WTC11 (cell line): ENCODE measurements around the gene RARA. TPM values are rescaled to one million over a fixed set of nuclear protein-coding genes. Genes with fewer than 3 reads are reported as not detected.

Experiments
- ATAC-seq: fragments of 200-7000 bp; cut with Tn5 transposase; 2 replicates; pipeline ENCODE4 v1.10.0; 2021; ENCODE audit warnings: mild to moderate bottlenecking, moderate library complexity
- CTCF ChIA-PET: fragments of 300-600 bp; sonication (Branson Sonifier 250); formaldehyde crosslinking; loops from one replicate; lab custom pipeline; 2021; ENCODE audit warnings: antibody characterized with exemption; lab: Charles Lee
- POLR2A ChIA-PET: fragments of 350-600 bp; sonication (Branson Sonifier 250); formaldehyde crosslinking; loops from one replicate; lab custom pipeline; 2021; ENCODE audit warnings: antibody characterized with exemption; lab: Charles Lee
- DNase-seq: peaks from one replicate; pipeline ENCODE4 v3.0.0; 2021; ENCODE audit warnings: low spot score
- H3K27ac Mint-ChIP-seq: 2 replicates; pipeline ENCODE4 v1.8.0; 2021; ENCODE audit warnings: mixed read lengths
- H3K27me3 Mint-ChIP-seq: 2 replicates; pipeline ENCODE4 v1.8.0; 2021; ENCODE audit warnings: low read depth, mild to moderate bottlenecking, moderate library complexity, mixed read lengths
- H3K36me3 Mint-ChIP-seq: 2 replicates; pipeline ENCODE4 v1.8.0; 2021; ENCODE audit warnings: mixed read lengths
- H3K4me1 Mint-ChIP-seq: 2 replicates; pipeline ENCODE4 v1.8.0; 2022; ENCODE audit warnings: mixed read lengths
- H3K4me3 Mint-ChIP-seq: 2 replicates; pipeline ENCODE4 v1.8.0; 2021; ENCODE audit warnings: mild to moderate bottlenecking, moderate library complexity, mixed read lengths
- H3K9me3 Mint-ChIP-seq: 2 replicates; pipeline ENCODE4 v1.8.0; 2021; ENCODE audit warnings: mixed read lengths
- AFF4 ChIP-seq: sonication (generic); formaldehyde crosslinking; IDR thresholded peaks from 2 replicates; pipeline ENCODE4 v1.8.1; 2023; ENCODE audit warnings: mild to moderate bottlenecking, missing genetic modification reagents, borderline replicate concordance
- ARID4B ChIP-seq: sonication (generic); formaldehyde crosslinking; IDR thresholded peaks from 2 replicates; pipeline ENCODE4 v1.8.0; 2023; ENCODE audit warnings: missing genetic modification reagents, mild to moderate bottlenecking, borderline replicate concordance
- CBFB ChIP-seq: sonication (generic); formaldehyde crosslinking; IDR thresholded peaks from 2 replicates; pipeline ENCODE4 v1.8.1; 2022; ENCODE audit warnings: mild to moderate bottlenecking, low read depth, missing genetic modification reagents
- EMX1 ChIP-seq: fragments of 250-450 bp; sonication (Bioruptor Pico); IDR thresholded peaks from 2 replicates; pipeline ENCODE4 v1.8.0; 2021; ENCODE audit warnings: mild to moderate bottlenecking
- FOXP1 ChIP-seq: sonication (generic); formaldehyde crosslinking; IDR thresholded peaks from 2 replicates; pipeline ENCODE4 v1.8.0; 2022; ENCODE audit warnings: missing genetic modification reagents, mild to moderate bottlenecking, moderate library complexity, borderline replicate concordance
- GABPB1 ChIP-seq: sonication (generic); formaldehyde crosslinking; IDR thresholded peaks from 2 replicates; pipeline ENCODE4 v1.8.1; 2023; ENCODE audit warnings: mild to moderate bottlenecking, missing genetic modification reagents
- JUN ChIP-seq: sonication (generic); formaldehyde crosslinking; IDR thresholded peaks from 2 replicates; pipeline ENCODE4 v1.8.0; 2023; ENCODE audit warnings: mild to moderate bottlenecking, missing genetic modification reagents
- OVOL2 ChIP-seq: fragments of 250-450 bp; sonication (Bioruptor Pico); IDR thresholded peaks from 2 replicates; pipeline ENCODE4 v1.9.0; 2021; ENCODE audit warnings: mild to moderate bottlenecking, borderline replicate concordance
- RELA ChIP-seq: sonication (generic); formaldehyde crosslinking; IDR thresholded peaks from 2 replicates; pipeline ENCODE4 v1.8.1; 2022; ENCODE audit warnings: missing genetic modification reagents, mild to moderate bottlenecking, borderline replicate concordance
- SMAD4 ChIP-seq: sonication (generic); formaldehyde crosslinking; IDR thresholded peaks from 2 replicates; pipeline ENCODE4 v1.8.0; 2022; ENCODE audit warnings: mild to moderate bottlenecking, missing genetic modification reagents
- ZBTB21 ChIP-seq: sonication (generic); formaldehyde crosslinking; IDR thresholded peaks from 2 replicates; pipeline ENCODE4 v1.8.1; 2023; ENCODE audit warnings: mild to moderate bottlenecking, missing genetic modification reagents, borderline replicate concordance
- ZNF121 ChIP-seq: sonication (generic); formaldehyde crosslinking; IDR thresholded peaks from 2 replicates; pipeline ENCODE4 v1.8.0; 2023; ENCODE audit warnings: missing genetic modification reagents
- ZNF671 ChIP-seq: fragments of 250-450 bp; sonication (Bioruptor Pico); IDR thresholded peaks from 2 replicates; pipeline ENCODE4 v1.8.0; 2021; ENCODE audit warnings: mild to moderate bottlenecking
- total RNA-seq: library from RNA; stranded (reverse); gene quantifications from 3 replicates; pipeline ENCODE4 v1.2.3, GENCODE V29; 2021
- TF ChIP-seq, protein P1 (sequence below): sonication (generic); formaldehyde crosslinking; IDR thresholded peaks from 2 replicates; pipeline ENCODE4 v1.8.1; 2022; ENCODE audit warnings: low read depth, mild to moderate bottlenecking, moderate library complexity, missing genetic modification reagents, borderline replicate concordance
- TF ChIP-seq, protein P2 (sequence below): sonication (generic); formaldehyde crosslinking; IDR thresholded peaks from 2 replicates; pipeline ENCODE4 v1.8.1; 2022; ENCODE audit warnings: mild to moderate bottlenecking, missing genetic modification reagents, moderate library complexity, borderline replicate concordance
- TF ChIP-seq, protein P3 (sequence below): sonication (generic); formaldehyde crosslinking; IDR thresholded peaks from 2 replicates; pipeline ENCODE4 v1.8.0; 2023; ENCODE audit warnings: mild to moderate bottlenecking, missing genetic modification reagents

The RARA gene
- total RNA-seq, 1 experiment from 2014 or later = 20.7 TPM

DNA sequence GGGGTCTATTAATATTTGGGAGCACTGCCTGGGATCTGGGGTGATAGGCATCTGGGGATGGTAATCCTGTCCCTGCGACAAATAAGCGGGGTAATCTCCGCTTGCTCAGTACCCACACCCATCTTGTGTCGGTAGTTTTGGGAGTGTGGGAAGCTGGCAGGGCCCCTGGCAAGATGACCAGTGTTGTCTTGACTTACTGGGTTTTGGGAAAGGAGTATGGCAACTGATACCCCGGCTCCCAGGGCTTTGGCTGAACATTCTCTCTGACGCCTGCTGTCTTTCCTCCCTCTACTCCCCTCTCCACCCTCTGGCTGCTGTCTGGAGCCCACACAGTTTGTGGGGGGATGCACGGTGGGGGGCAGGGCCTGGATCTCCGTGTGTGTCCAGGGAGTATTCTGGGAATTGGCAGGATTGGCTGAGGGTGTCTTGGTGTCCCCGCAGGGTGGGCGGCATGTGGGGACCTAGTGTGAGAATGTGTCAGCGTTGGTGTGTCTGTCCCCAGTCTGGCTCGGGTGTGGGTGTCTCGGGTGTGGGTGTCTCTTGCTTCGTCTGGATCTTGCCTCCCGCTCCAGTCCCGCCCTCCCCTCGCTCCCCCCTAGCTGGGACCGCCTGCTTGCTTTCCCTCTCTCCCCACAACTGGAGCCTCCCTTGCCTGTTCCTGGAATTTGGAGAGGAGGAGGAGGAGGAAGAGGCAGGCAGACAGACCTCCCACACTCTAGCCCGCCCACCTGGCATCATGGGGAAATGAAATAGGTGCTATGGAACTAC is 12.0 kb downstream of the RARA start:
- H3K4me3 Mint-ChIP-seq = no peak overlapping the region
- POLR2A ChIA-PET = no interaction called here
- no peaks in the 10 kb centered on the region for H3K9me3 Mint-ChIP-seq
- no peak for TF ChIP-seq JUN (CRISPR knock-in tag)
- TF ChIP-seq EMX1 (CRISPR knock-in tag) = no peak
- TF ChIP-seq, protein P1, sequence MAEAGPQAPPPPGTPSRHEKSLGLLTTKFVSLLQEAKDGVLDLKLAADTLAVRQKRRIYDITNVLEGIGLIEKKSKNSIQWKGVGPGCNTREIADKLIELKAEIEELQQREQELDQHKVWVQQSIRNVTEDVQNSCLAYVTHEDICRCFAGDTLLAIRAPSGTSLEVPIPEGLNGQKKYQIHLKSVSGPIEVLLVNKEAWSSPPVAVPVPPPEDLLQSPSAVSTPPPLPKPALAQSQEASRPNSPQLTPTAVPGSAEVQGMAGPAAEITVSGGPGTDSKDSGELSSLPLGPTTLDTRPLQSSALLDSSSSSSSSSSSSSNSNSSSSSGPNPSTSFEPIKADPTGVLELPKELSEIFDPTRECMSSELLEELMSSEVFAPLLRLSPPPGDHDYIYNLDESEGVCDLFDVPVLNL (CRISPR knock-in tag) = no peak
- no peak for TF ChIP-seq CBFB
- no peak for TF ChIP-seq ARID4B
- no peak for TF ChIP-seq RELA (CRISPR knock-in tag)
- no peak for TF ChIP-seq GABPB1 (CRISPR knock-in tag)
- TF ChIP-seq AFF4 (CRISPR knock-in tag) = no peak
- TF ChIP-seq, protein P2, sequence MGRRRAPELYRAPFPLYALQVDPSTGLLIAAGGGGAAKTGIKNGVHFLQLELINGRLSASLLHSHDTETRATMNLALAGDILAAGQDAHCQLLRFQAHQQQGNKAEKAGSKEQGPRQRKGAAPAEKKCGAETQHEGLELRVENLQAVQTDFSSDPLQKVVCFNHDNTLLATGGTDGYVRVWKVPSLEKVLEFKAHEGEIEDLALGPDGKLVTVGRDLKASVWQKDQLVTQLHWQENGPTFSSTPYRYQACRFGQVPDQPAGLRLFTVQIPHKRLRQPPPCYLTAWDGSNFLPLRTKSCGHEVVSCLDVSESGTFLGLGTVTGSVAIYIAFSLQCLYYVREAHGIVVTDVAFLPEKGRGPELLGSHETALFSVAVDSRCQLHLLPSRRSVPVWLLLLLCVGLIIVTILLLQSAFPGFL (CRISPR knock-in tag) = no peak
- TF ChIP-seq ZNF671 (CRISPR knock-in tag) = no peak
- ATAC-seq (no peak), DNase-seq (no peak)
- H3K27ac Mint-ChIP-seq = no peak overlapping the region
- no peaks in the 10 kb centered on the region for H3K36me3 Mint-ChIP-seq
- CTCF ChIA-PET = interaction anchor here (3.4 kb wide), 1 partner anchor 33 kb away, joined by 15 read pairs; no protein-coding TSS in a partner anchor
- H3K27me3 Mint-ChIP-seq = peaks cover 19% of the 10 kb centered on the region
- peaks cover 60% of the 10 kb centered on the region for H3K4me1 Mint-ChIP-seq

DNA sequence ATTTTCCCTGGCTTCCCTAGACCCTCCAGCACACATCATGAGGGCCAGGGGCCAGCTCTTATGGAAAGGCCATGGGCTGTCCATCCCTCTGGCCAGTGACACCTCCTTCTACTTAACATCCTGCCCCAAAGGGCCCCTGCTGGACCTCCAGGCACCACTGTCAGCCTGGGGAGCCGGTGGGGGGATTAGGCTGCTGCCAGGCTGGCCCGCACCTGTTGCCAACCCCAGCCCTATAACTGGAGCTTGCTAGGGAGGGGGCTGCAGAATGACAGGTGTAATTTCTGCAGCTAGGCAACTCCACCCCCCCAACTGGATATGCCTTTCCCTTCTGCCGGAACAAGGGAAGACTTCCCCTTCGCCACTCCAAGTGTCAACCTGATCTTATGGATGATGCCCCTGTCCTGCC is 12.5 kb downstream of the RARA start:
- no peak for DNase-seq
- ATAC-seq = no peak
- no peak overlapping the region for H3K27ac Mint-ChIP-seq
- no peak for TF ChIP-seq SMAD4
- TF ChIP-seq, protein P2 (CRISPR knock-in tag) = no peak
- TF ChIP-seq FOXP1 (CRISPR knock-in tag) = no peak
- TF ChIP-seq ZNF121 = no peak
- TF ChIP-seq, protein P3, sequence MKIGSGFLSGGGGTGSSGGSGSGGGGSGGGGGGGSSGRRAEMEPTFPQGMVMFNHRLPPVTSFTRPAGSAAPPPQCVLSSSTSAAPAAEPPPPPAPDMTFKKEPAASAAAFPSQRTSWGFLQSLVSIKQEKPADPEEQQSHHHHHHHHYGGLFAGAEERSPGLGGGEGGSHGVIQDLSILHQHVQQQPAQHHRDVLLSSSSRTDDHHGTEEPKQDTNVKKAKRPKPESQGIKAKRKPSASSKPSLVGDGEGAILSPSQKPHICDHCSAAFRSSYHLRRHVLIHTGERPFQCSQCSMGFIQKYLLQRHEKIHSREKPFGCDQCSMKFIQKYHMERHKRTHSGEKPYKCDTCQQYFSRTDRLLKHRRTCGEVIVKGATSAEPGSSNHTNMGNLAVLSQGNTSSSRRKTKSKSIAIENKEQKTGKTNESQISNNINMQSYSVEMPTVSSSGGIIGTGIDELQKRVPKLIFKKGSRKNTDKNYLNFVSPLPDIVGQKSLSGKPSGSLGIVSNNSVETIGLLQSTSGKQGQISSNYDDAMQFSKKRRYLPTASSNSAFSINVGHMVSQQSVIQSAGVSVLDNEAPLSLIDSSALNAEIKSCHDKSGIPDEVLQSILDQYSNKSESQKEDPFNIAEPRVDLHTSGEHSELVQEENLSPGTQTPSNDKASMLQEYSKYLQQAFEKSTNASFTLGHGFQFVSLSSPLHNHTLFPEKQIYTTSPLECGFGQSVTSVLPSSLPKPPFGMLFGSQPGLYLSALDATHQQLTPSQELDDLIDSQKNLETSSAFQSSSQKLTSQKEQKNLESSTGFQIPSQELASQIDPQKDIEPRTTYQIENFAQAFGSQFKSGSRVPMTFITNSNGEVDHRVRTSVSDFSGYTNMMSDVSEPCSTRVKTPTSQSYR (CRISPR knock-in tag) = no peak
- no peak for TF ChIP-seq ZBTB21
- no peak for TF ChIP-seq OVOL2 (CRISPR knock-in tag)
- peaks cover 59% of the 10 kb centered on the region for H3K4me1 Mint-ChIP-seq
- H3K4me3 Mint-ChIP-seq = no peak overlapping the region
- H3K36me3 Mint-ChIP-seq = no peaks in the 10 kb centered on the region
- H3K9me3 Mint-ChIP-seq = no peaks in the 10 kb centered on the region
- POLR2A ChIA-PET = no interaction called here
- CTCF ChIA-PET = interaction anchor here (3.4 kb wide), 1 partner anchor 33 kb away, joined by 15 read pairs; no protein-coding TSS in a partner anchor
- peaks cover 13% of the 10 kb centered on the region for H3K27me3 Mint-ChIP-seq
